ENCODE results near the gene HYLS1.
A peak's percentile ranks its signal among the peaks of the same experiment; 100 is the strongest.

Gene HYLS1

DNA sequence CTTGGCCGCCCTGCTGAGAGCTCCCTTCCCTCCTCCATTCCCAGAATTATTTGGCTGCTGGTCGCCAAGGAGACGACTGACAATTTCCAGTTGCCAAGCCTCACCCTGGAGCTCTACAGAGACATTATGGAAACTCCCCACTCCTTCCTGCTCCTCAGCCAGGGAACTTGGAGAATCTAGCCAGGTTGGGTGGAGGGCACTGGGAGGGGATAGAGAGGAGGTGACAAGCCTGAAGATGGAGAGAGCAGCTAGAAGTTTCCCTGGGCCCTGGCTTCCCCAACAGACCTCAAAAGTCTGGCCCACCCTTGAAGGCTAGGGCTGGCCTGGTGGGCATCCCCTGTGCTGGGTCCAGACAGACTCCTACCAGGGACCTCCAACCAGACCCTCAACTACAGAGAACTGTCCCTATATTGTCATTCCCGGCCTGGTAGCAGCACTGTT, 51.6 kb downstream of the HYLS1 start:
- Histone ChIP-seq H3K4me3 (replicated peaks; ENCODE audit: low read depth, low read length) (no peak overlapping the region), H3K36me3 (ENCODE audit: control insufficient read depth, insufficient read depth, low read length) (no peaks in the 10 kb centered on the region), H3K27me3 (replicated peaks; ENCODE audit: control insufficient read depth, insufficient read depth, low read length) (no peaks in the 10 kb centered on the region; the same call in none of the 2 replicates)
- DNase-seq (ENCODE audit: extremely low read depth, insufficient read length) = no peak
- TF ChIP-seq, protein P1, sequence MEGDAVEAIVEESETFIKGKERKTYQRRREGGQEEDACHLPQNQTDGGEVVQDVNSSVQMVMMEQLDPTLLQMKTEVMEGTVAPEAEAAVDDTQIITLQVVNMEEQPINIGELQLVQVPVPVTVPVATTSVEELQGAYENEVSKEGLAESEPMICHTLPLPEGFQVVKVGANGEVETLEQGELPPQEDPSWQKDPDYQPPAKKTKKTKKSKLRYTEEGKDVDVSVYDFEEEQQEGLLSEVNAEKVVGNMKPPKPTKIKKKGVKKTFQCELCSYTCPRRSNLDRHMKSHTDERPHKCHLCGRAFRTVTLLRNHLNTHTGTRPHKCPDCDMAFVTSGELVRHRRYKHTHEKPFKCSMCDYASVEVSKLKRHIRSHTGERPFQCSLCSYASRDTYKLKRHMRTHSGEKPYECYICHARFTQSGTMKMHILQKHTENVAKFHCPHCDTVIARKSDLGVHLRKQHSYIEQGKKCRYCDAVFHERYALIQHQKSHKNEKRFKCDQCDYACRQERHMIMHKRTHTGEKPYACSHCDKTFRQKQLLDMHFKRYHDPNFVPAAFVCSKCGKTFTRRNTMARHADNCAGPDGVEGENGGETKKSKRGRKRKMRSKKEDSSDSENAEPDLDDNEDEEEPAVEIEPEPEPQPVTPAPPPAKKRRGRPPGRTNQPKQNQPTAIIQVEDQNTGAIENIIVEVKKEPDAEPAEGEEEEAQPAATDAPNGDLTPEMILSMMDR (IDR thresholded peaks at IDR 0.05; ENCODE audit: insufficient read depth, low read length, poor library complexity, severe bottlenecking) = no peak

DNA sequence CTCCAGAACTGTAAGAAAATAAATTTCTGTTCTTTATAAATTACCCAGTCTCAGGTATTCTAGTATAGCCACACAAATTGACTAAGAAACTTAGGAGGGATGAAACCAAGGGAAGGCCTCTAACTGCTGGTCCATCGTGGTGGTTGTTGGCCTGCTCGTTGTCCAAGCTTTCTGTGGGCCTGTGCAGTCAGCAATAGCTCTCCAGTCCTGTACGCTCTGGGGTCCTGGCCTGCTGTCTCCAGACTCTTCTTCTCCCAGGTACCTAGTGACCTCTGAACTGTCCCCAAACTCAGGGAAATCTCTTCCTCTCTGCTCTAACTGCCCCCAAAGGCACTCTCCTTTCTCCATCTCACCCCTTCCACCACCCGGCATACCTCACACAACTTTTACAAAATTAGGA, 52.7 kb downstream of the HYLS1 start:
- Histone ChIP-seq H3K4me3 (replicated peaks; ENCODE audit: low read depth, low read length) (no peak overlapping the region), H3K36me3 (ENCODE audit: control insufficient read depth, insufficient read depth, low read length) (no peaks in the 10 kb centered on the region), H3K27me3 (replicated peaks; ENCODE audit: control insufficient read depth, insufficient read depth, low read length) (no peaks in the 10 kb centered on the region; the same call in 1 of the 2 replicates)
- TF ChIP-seq, protein P1 (IDR thresholded peaks at IDR 0.05; ENCODE audit: insufficient read depth, low read length, poor library complexity, severe bottlenecking) = no peak
- no peak for DNase-seq (ENCODE audit: extremely low read depth, insufficient read length)

DNA sequence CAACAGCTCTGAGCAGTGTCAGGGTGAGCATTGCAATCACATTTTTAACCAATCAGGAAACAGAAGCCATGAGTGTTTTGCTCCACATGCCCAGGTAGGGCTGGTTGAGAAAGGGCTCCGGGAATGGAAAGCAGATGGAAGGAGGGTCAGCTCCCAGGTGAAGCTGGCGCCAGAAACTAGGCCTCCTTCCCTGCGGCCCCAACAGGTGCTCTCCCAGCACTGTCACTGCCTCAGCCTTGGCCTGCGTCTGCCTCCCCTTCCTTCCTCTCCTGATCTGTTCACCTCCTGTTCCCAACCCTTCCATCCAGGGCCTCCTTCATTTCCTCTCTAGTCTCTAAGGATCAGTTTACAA, 53.8 kb downstream of the HYLS1 start:
- TF ChIP-seq, protein P1 (IDR thresholded peaks at IDR 0.05; ENCODE audit: insufficient read depth, low read length, poor library complexity, severe bottlenecking) = no peak
- H3K4me3 ChIP-seq (replicated peaks; ENCODE audit: low read depth, low read length) = no peak overlapping the region
- DNase-seq (ENCODE audit: extremely low read depth, insufficient read length) = no peak

DNA sequence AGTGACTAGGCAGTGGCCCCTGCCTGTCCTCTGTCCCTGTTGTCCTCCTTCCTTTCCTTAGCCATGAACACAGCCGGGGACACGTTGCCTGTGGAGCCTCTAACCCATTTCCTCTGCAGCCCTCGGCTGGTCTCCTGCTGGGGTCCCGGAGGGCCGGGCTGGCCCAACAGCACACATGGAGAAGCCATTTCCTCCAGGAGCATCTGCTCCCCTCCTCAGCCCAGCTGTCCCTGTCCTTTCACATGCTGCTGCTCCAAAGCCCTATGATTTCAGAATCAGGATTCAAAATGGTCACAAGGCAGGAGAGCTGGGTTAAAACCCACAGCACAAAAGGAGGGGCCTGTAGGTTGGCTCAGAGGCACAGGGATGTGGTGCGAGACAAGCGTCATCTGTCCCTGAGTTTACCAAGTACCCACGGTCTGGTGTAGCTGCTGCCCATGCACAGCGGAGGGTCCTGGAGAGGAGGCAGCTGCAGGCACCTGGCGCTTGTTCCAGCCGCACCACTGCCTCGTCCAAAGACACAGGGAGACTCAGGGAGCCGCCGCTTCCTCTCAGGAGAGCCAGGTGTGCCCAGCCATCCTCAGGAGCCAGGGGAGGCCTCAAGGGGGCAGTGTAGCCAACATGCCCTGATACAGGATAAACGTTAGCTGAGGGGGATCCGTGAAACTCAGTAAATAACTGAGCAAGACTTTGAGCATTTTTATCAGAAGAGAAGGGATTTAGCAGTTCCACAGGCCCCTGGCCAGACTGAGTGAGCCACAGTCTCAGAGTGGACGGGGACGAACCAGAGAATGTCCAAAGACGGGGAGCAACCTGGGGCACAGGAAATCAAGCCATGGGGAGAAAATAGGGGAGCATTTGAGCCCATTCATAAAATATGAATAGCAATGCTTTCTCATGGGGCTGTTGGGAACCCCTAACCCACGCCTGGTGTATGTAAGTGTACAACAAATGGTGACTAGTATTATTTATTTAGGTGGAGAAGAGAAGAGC, 54.4 kb downstream of the HYLS1 start:
- Histone ChIP-seq H3K27me3 (replicated peaks; ENCODE audit: control insufficient read depth, insufficient read depth, low read length) (no peaks in the 10 kb centered on the region; the same call in 1 of the 2 replicates), H3K4me3 (replicated peaks; ENCODE audit: low read depth, low read length) (no peak overlapping the region), H3K36me3 (ENCODE audit: control insufficient read depth, insufficient read depth, low read length) (no peaks in the 10 kb centered on the region)
- DNase-seq (ENCODE audit: extremely low read depth, insufficient read length) = no peak
- TF ChIP-seq, protein P1 (IDR thresholded peaks at IDR 0.05; ENCODE audit: insufficient read depth, low read length, poor library complexity, severe bottlenecking) = peak; percentile 90

More for the DNA sequence above, 53.8 kb downstream of the HYLS1 start:
- Histone ChIP-seq H3K36me3 (ENCODE audit: control insufficient read depth, insufficient read depth, low read length) (no peaks in the 10 kb centered on the region), H3K27me3 (replicated peaks; ENCODE audit: control insufficient read depth, insufficient read depth, low read length) (no peaks in the 10 kb centered on the region; the same call in 1 of the 2 replicates)

DNA sequence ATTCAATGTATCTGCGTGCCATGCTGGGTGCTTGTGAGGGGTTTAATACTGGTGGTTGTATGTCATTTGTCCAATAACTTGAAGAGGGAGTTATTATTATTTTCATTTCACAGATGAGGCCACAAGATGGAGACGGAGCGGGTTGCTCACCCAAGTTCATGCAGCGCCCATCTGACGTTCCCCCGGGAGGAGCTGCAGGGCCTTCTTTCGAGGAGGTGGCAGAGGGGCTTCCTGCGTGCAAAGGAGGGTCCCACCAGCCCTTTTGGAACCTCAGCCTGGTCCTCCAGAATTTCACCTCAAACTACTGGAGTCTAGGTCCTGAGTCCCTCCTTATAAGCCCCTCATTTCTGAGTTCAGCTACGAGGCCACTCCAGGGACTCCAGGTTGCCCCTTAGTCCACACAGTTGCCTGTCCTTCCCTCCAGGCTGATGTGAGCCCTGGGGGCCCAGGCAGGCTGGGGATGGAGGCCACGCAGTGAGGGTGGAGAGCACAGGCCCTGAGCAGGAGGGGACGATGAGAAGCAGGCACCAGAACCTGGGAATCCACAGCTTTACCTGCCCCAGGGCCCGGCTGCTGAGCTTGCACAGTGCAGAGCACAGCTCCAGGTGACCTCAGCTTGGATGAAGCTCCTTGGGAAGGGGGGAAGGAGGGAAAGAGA, 55.4 kb downstream of the HYLS1 start:
- no peak overlapping the region for H3K4me3 ChIP-seq (replicated peaks; ENCODE audit: low read depth, low read length)
- no peak for DNase-seq (ENCODE audit: extremely low read depth, insufficient read length)
- TF ChIP-seq, protein P1 (IDR thresholded peaks at IDR 0.05; ENCODE audit: insufficient read depth, low read length, poor library complexity, severe bottlenecking) = no peak
- no peaks in the 10 kb centered on the region; the same call in 1 of the 2 replicates for H3K27me3 ChIP-seq (replicated peaks; ENCODE audit: control insufficient read depth, insufficient read depth, low read length)
- H3K36me3 ChIP-seq (ENCODE audit: control insufficient read depth, insufficient read depth, low read length) = no peaks in the 10 kb centered on the region
